ENCODE measurements around the gene TANC1.

TANC1 gene

GRCh38 chr2:158996378-158996993, 28.0 kb downstream of the TANC1 start:
- no peak for DNase-seq

- no peak for DNase-seq
These were observed 28.8 kb downstream of the TANC1 start for GRCh38 chr2:158997037-158997790.

GRCh38 chr2:158998551-158999248, 30.3 kb downstream of the TANC1 start:
- peak; percentile 76 for DNase-seq

DNA sequence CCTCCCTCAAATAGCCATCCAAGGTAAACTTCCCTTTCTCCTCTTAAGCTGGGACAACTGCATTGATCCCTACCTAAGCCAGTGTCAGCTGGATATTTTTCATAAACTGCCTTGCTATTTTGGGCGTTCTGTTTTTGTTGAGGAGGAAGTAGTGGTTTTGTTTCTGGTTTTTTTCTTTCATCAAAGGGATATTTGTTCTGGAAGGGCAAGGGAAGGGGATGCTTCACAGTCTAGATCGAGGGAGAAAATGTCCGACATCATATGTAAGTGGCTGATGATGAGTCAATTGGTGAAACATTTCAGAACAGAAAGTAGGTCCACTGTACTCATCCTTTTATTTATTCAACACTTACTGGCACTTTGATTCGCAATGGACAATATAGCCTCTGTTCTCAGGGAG, 31.0 kb downstream of the TANC1 start:
- DNase-seq = no peak

GRCh38 chr2:159000072-159000471, 31.6 kb downstream of the TANC1 start:
- DNase-seq = no peak

DNA sequence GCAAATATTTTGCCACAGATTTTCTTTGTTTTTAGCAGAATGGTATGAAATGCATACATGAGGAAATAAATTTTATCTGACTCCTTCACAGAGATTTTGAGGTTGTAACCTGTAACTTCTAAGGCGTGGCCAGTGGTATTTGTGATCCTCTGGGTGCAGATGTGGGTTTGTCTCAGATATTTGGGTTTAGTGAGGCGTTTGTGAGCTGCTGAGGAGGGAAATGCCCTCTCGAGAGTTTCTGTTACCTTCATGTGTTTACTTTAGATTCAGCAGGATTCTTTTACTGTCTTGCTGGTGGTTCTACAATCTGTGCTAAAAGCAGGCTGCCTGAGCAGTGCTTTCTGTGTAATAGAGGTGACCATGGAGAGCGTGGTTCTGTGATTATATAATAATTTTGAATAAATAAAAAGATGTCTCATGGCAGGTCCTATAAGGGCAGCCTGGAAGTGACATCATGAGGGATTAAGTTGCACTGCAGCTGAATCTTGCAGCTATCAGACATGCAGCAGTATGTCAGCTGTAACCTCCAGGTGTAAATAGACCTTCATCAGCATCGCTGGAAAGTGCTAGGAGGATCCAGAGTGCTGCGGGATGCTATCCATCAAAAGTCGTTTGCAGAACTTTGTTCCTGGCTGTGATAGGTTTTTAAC, 34.1 kb downstream of the TANC1 start:
- peak; percentile 66 for DNase-seq

DNA sequence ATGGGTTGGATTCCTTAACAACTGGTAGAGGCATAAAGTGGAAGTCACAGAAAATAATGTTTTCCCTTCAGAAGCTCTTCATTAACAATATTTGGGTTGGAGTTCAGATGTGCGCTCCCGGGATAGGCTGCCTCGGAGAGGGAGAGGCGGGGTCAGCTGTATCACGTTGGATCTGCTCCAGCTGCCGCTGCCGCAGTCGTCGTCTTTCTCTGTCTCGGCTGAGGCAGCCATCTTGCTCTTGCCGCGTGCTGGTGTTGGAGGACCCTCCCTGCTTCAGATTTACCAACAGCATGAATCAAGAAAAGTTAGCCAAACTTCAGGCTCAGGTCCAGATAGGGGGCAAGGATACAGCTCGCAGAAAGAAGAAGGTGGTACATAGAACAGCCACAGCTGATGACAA, 35.1 kb downstream of the TANC1 start:
- no peak for DNase-seq

DNA sequence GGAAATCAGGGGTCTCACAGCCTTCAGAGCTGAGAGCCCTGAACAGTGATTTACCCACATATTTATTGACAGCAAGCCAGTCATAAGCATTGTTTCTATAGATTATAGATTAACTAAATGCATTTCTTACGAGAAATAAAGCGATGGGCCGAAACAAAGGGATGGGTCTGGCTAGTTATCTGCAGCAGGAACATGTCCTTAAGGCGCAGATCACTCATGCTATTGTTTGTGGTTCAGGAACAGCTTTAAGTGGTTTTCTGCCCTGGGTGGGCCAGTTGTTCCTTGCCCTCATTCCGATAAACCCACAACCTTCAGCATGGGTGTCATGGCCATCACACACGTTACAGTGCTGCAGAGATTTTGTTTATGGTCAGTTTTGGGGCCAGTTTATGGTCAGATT, 36.4 kb downstream of the TANC1 start:
- DNase-seq = no peak

GRCh38 chr2:159009940-159010339, 41.5 kb downstream of the TANC1 start:
- no peak for DNase-seq

DNA sequence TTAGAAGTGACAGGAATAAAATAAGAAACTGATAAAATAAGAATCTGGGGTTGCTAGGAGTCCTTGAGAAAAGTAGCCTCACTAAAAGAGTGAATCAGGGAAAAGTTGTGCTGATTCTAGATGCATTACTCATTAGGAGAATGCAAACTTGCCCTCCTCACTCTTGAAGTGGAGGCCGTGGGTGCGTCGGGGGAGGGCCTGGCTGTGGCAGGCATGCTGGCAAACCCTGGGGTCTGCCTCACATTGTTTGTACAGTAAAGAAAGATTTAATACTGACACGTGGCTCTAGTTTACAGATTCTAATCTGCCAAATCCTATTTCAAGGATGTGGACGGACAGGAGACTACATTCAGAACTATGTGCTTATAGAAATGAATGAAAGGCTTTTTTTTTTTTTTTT, 41.9 kb downstream of the TANC1 start:
- no peak for DNase-seq

- no peak for DNase-seq
These were observed 42.5 kb downstream of the TANC1 start for GRCh38 chr2:159010963-159011362.

GRCh38 chr2:159012142-159012541, 43.7 kb downstream of the TANC1 start:
- DNase-seq = no peak

GRCh38 chr2:159013103-159013502, 44.7 kb downstream of the TANC1 start:
- peak; percentile 61 for DNase-seq

- no peak for DNase-seq
These were observed 46.7 kb downstream of the TANC1 start for GRCh38 chr2:159015174-159015573.

DNA sequence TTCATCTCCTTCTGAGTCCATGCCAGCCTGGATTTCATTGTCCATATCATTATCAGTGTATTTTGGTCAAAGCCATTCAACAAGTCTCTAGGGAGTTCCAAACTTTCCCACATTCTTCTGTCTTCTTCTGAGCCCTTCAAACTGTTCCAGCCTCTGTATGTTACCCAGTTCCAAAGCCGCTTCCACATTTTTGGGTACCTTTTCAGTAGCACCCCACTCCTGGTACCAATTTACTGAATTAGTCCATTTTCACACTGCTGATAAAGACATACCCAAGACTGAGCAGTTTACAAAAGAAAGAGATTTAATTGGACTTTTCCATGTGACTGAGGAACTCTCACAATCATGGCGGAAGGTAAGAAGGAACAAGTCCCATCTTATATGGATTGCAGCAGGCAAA, 47.4 kb downstream of the TANC1 start:
- DNase-seq = no peak

DNA sequence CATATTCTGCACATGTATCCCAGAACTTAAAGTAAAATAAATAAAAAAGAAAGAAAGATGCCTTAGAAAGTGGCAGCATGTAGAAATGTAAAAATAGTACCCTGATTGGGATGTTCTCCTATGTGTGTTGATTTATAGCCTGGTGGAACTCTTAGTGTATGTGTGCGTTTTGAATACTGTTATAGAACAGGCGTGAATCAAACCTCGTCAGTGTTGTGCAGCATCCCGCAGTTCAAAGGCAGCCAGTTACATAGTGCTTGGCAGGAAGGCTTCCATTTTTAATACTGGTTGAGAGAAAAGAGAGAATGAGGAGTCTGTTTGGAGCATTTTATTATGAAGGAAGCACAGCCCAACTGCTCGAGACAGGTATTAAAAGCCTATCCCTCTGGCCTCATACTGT, 49.4 kb downstream of the TANC1 start:
- DNase-seq = no peak

GRCh38 chr2:159019021-159019420, 50.6 kb downstream of the TANC1 start:
- DNase-seq = no peak

- no peak for DNase-seq
These were observed 53.6 kb downstream of the TANC1 start for GRCh38 chr2:159022019-159022418.

DNA sequence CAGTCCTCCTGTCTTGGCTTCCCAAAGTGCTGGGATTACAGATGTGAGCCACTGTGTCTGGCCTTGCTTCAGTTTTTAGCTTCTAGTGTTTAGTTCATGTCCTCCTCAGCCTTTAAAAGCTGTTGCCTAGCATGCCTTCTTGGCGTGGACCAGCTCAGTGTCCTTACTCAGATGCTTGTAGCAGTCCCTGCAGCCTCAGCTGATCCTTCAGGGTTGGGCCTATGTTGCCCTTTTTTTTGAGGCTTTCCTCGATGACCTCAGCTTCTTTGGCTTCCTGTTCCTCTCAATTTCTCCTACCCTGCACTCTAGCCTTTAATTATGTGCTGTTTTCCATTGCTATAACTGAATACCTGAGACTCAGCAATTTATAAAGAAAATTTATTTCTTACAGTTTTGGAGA, 57.7 kb downstream of the TANC1 start:
- no peak for DNase-seq

DNA sequence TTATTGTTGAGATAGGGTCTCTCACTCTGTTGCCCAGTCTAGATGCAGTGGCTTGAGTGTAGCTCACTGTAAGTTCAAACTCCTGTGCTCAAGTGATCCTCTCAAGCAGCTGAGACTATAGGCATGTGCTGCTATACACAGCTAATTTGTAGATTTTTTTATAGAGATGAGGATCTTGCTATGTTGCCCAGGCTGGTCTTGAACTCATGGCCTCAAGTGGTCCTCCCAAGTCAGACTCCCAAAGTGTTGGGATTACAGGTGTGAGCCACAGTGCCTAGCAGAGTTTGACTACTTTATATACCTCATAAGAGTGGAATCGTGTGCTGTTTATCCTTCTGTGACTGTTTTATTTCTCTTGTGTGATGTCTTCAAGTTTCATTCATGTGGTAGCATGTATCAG, 60.3 kb downstream of the TANC1 start:
- no peak for DNase-seq

DNA sequence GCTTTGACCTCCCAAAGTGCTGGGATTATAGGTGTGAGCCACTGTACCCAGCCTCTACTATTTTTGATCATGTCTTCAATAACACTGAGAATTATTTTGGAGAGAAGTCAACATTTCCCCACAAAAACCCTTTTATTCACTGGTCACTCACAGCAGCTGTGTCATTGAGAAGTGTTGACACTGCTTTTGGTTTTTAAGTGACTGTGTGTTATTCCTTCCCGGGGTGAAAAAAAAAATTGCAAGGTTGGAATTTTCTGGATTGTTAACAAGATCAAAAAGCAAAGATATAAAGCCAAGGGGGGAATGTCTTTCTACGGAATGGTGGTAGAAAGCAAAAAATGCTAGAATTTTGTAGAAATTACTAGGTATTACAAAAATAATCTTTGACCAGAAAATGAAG, 61.5 kb downstream of the TANC1 start:
- no peak for DNase-seq

GRCh38 chr2:159030674-159031380, 62.4 kb downstream of the TANC1 start:
- no peak for DNase-seq

DNA sequence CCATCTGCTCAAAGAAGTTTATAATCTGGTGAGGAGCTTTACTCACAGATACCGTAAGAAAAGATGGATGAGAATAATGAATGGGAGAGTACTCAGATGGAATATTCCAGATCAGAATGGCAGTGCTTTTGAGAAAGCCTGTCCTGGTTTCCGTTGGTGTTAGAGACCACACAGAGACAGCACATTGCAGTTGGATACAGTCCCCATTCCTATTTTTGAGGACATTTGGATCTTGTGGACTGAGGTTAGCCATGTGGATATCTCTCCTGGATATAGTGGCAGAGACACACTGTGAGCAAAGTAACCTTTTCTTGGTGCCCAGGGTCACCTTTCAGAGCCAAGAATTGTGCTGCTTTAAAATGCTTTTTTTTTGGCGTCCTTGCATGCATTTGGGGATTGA, 63.7 kb downstream of the TANC1 start:
- no peak for DNase-seq

Measured in NCI-H2171 treated with DMSO at 0.1 percent for 48 hours (cell line).